Panc1 (cell line): Measurements from ENCODE around the gene SHROOM3.

ENCODE experiments used
- POLR2AphosphoS5 ChIP-seq: IDR thresholded peaks from 2 replicates; pipeline ENCODE4 v1.6.1; 2012; ENCODE audit warnings: mild to moderate bottlenecking, low read depth, low read length, moderate library complexity
- SIN3A ChIP-seq: IDR thresholded peaks from 2 replicates; pipeline ENCODE4 v1.6.1; 2012; ENCODE audit warnings: low read depth, mild to moderate bottlenecking, low read length, moderate library complexity, borderline replicate concordance; ENCODE audit not compliant: insufficient read depth
- TCF7L2 ChIP-seq: IDR thresholded peaks from 2 replicates; pipeline ENCODE4 v1.6.1; 2011; ENCODE audit warnings: mild to moderate bottlenecking, low read depth, low read length, inconsistent platforms
- TF ChIP-seq, protein P1 (sequence below): fragments of 450-650 bp; IDR thresholded peaks from 2 replicates; pipeline ENCODE4 v1.5.1; 2017; ENCODE audit warnings: mild to moderate bottlenecking
- TF ChIP-seq, protein P2 (sequence below), 2 experiments: IDR thresholded peaks; 2 replicates each; pipeline ENCODE4 v1.6.1; 2011 to 2012; ENCODE audit warnings: low read depth in 2 of 2, control low read depth in 1 of 2, low read length in 1 of 2, mild to moderate bottlenecking in 1 of 2, moderate library complexity in 1 of 2; ENCODE audit not compliant: insufficient read depth in 1 of 2

DNA sequence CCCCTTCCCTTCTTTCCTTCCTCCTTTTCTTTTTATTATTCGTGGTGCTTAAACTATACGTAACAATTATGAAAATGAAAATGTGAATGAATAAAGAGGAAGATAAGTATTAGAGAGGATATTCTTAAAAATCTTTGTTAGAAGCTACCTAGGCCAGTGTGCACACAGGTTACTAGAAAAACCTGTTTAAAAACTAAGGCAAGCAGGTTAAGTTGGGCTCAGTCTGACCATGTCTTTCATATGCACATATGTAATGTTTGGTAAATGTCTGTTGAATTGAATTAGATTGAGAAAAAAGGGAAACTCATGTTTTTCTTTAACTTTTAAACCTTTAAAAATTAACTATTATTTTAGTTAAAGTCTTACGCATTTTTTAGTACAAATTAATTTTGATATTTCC lies 7.8 kb downstream of the SHROOM3 start:
- TF ChIP-seq, protein P1, sequence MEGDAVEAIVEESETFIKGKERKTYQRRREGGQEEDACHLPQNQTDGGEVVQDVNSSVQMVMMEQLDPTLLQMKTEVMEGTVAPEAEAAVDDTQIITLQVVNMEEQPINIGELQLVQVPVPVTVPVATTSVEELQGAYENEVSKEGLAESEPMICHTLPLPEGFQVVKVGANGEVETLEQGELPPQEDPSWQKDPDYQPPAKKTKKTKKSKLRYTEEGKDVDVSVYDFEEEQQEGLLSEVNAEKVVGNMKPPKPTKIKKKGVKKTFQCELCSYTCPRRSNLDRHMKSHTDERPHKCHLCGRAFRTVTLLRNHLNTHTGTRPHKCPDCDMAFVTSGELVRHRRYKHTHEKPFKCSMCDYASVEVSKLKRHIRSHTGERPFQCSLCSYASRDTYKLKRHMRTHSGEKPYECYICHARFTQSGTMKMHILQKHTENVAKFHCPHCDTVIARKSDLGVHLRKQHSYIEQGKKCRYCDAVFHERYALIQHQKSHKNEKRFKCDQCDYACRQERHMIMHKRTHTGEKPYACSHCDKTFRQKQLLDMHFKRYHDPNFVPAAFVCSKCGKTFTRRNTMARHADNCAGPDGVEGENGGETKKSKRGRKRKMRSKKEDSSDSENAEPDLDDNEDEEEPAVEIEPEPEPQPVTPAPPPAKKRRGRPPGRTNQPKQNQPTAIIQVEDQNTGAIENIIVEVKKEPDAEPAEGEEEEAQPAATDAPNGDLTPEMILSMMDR = no peak
- TF ChIP-seq, protein P2, sequence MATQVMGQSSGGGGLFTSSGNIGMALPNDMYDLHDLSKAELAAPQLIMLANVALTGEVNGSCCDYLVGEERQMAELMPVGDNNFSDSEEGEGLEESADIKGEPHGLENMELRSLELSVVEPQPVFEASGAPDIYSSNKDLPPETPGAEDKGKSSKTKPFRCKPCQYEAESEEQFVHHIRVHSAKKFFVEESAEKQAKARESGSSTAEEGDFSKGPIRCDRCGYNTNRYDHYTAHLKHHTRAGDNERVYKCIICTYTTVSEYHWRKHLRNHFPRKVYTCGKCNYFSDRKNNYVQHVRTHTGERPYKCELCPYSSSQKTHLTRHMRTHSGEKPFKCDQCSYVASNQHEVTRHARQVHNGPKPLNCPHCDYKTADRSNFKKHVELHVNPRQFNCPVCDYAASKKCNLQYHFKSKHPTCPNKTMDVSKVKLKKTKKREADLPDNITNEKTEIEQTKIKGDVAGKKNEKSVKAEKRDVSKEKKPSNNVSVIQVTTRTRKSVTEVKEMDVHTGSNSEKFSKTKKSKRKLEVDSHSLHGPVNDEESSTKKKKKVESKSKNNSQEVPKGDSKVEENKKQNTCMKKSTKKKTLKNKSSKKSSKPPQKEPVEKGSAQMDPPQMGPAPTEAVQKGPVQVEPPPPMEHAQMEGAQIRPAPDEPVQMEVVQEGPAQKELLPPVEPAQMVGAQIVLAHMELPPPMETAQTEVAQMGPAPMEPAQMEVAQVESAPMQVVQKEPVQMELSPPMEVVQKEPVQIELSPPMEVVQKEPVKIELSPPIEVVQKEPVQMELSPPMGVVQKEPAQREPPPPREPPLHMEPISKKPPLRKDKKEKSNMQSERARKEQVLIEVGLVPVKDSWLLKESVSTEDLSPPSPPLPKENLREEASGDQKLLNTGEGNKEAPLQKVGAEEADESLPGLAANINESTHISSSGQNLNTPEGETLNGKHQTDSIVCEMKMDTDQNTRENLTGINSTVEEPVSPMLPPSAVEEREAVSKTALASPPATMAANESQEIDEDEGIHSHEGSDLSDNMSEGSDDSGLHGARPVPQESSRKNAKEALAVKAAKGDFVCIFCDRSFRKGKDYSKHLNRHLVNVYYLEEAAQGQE (IDR thresholded peaks at IDR 0.05; ENCODE audit: insufficient read depth in 1 of 2, low read depth in 2 of 2, low read length in 1 of 2) = no peak
- no peak for TF ChIP-seq POLR2AphosphoS5
- no peak for TF ChIP-seq SIN3A
- no peak for TF ChIP-seq TCF7L2
